GM12872 (cell line): ENCODE results near the gene PLXNA2.

Source experiments
- TF ChIP-seq, protein P1 (sequence below): IDR thresholded peaks from 3 replicates; pipeline ENCODE4 v1.5.1; 2011; ENCODE audit warnings: low read depth, mild to moderate bottlenecking, low read length, moderate library complexity; ENCODE audit not compliant: insufficient read depth

PLXNA2 gene

GRCh38 chr1:208019257-208019656 lies 224.9 kb downstream of the PLXNA2 start:
- TF ChIP-seq, protein P1, sequence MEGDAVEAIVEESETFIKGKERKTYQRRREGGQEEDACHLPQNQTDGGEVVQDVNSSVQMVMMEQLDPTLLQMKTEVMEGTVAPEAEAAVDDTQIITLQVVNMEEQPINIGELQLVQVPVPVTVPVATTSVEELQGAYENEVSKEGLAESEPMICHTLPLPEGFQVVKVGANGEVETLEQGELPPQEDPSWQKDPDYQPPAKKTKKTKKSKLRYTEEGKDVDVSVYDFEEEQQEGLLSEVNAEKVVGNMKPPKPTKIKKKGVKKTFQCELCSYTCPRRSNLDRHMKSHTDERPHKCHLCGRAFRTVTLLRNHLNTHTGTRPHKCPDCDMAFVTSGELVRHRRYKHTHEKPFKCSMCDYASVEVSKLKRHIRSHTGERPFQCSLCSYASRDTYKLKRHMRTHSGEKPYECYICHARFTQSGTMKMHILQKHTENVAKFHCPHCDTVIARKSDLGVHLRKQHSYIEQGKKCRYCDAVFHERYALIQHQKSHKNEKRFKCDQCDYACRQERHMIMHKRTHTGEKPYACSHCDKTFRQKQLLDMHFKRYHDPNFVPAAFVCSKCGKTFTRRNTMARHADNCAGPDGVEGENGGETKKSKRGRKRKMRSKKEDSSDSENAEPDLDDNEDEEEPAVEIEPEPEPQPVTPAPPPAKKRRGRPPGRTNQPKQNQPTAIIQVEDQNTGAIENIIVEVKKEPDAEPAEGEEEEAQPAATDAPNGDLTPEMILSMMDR, result no peak

- TF ChIP-seq, protein P1, result no peak
Observed at GRCh38 chr1:208015255-208015654, 228.9 kb downstream of the PLXNA2 start.

- TF ChIP-seq, protein P1, result no peak
Observed at GRCh38 chr1:208013210-208013609, 231.0 kb downstream of the PLXNA2 start.

DNA sequence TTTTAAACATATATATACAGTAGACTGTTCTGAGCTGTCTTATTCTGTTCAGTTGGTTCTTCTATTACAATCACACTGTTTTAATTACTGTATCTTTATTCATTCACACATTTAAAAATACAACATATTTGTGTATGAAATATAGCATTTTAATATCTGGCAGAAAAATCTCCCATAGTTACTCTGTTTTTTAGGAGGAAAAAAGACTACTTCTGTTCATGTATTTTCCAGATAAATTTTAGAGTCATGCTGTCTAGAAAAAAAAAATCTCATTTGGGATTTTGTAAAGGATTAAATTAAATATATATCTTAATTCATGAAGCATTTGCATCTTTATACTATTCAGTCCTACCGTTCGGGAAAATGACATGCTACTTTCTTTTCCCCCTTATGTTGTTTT lies 231.5 kb downstream of the PLXNA2 start:
- TF ChIP-seq, protein P1, result no peak

DNA sequence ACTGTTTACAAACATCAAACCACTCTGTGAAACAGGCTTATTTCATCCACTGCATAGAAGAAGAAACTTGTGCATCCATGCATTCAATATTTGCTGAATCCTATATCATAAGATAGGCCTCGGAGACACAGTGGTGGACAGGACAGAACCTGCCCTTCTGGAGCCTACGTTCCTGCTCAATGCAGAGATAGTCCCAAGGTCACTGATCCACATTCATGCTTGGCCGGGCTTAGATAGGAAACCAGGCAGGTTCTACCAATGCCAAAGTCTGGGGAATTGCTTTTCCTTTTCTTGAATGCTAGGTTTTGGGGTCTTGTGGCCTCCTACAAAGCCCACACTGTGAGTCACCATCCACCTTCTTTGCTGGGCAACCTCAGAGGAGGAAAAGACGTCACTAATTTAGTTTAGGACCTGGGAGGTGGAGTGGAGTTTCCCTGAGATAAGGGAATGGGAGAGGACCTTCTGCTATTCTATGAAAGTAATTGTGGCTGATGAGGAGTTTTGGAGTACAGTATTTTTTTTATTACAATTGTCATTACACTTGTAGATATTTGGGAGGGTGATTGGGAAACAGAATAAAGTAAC lies 233.6 kb downstream of the PLXNA2 start:
- TF ChIP-seq, protein P1, result no peak

DNA sequence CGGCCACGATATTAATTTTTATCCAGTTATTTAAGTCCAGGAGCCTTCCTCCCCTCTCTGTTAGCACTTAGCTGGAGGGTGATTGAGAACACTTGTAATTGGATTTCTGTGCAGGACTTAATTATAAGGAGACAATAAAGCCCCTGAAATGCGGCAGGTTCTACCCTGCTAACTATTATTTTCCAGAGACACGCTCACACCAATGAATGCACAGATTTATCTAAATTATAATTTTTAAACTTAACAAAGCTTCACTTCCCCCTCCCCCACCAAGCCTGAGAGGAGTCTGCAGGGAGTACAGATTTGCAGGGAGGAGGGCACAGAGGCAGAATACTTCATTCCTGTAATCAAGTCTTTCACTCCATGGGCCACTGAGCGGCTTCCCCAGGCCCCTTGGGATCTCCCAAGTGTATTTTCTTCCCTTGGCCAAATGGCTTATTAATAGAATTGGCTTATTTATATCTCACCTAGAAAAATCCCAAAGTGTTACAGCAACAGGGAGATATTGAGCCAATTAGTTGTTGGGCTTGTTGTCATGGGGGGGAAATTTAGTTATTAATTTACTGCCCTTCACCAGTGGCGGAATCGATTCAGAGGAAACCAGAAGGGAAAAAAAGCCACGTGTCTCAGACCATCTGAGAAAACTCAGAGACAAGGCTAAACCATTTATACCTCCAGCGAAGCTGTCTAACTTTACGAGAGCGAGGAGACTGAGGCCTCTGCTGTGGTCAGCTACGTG lies 234.3 kb downstream of the PLXNA2 start:
- TF ChIP-seq, protein P1, result no peak

- TF ChIP-seq, protein P1, result no peak
Observed at GRCh38 chr1:208009303-208009702, 234.9 kb downstream of the PLXNA2 start.
